Stimulated activated effector memory CD8-positive, alpha-beta T cell treated with anti-CD3 and anti-CD28 coated beads, Interleukin-12 subunit alpha, Interleukin-12 subunit beta, amount 100 ng/mL, for 72 hours (primary cell): Measurements from ENCODE around the gene UBAP1L.
A peak's percentile ranks its signal among the peaks of the same experiment; 100 is the strongest.
"Not testable (repeated sequence)": the region's sequence is repeated elsewhere in the genome, so short reads cannot be mapped to it uniquely, and the experiment has no call there.

ENCODE experiments used
- ATAC-seq: fragments of 150-1000 bp; cut with Tn5 transposase; 2 replicates; pipeline ENCODE4 v1.10.0; 2021
- DNase-seq, 2 donors: peaks; one replicate each; pipeline ENCODE4 v3.0.0; 2021 to 2022; ENCODE audit warnings: low spot score in 2 of 2
- H3K27ac Mint-ChIP-seq: one replicate; pipeline ENCODE4 v1.8.0; 2022; ENCODE audit warnings: mild to moderate bottlenecking, mixed read lengths
- H3K36me3 Mint-ChIP-seq: one replicate; pipeline ENCODE4 v1.8.0; 2022; ENCODE audit warnings: mild to moderate bottlenecking, mixed read lengths
- H3K4me1 Mint-ChIP-seq: one replicate; pipeline ENCODE4 v1.8.0; 2022; ENCODE audit warnings: mixed read lengths
- H3K4me3 Mint-ChIP-seq: one replicate; pipeline ENCODE4 v1.8.0; 2022; ENCODE audit warnings: mild to moderate bottlenecking, mixed read lengths
- H3K9me3 Mint-ChIP-seq: one replicate; pipeline ENCODE4 v1.8.0; 2022; ENCODE audit warnings: mixed read lengths

UBAP1L gene

GRCh38 chr15:65054333-65055200 lies 60.4 kb downstream of the UBAP1L start:
- Mint-ChIP-seq H3K27ac (no peak overlapping the region), H3K4me1 (peaks cover 12% of the 10 kb centered on the region)
- peak; percentile 49 for ATAC-seq

GRCh38 chr15:65052956-65053355 lies 62.0 kb downstream of the UBAP1L start:
- Mint-ChIP-seq H3K27ac (no peak overlapping the region), H3K4me1 (peaks cover 17% of the 10 kb centered on the region), H3K9me3 (no peaks in the 10 kb centered on the region), H3K36me3 (no peaks in the 10 kb centered on the region), H3K4me3 (no peak overlapping the region)
- no peak for ATAC-seq
- no peak for DNase-seq

More at GRCh38 chr15:65054333-65055200, 60.4 kb downstream of the UBAP1L start:
- Mint-ChIP-seq H3K4me3 (no peak overlapping the region), H3K9me3 (no peaks in the 10 kb centered on the region), H3K36me3 (no peaks in the 10 kb centered on the region)
- DNase-seq, result peak; percentile 37 to 74

GRCh38 chr15:65051266-65051665 lies 63.7 kb downstream of the UBAP1L start:
- Mint-ChIP-seq H3K9me3 (no peaks in the 10 kb centered on the region), H3K4me3 (no peak overlapping the region), H3K4me1 (peaks cover 17% of the 10 kb centered on the region), H3K27ac (no peak overlapping the region), H3K36me3 (no peaks in the 10 kb centered on the region)
- no peak for ATAC-seq
- DNase-seq, result no peak

- Mint-ChIP-seq H3K36me3 (no peaks in the 10 kb centered on the region), H3K4me3 (no peak overlapping the region), H3K9me3 (no peaks in the 10 kb centered on the region), H3K4me1 (peaks cover 12% of the 10 kb centered on the region), H3K27ac (no peak overlapping the region)
- no peak for ATAC-seq
- no peak for DNase-seq
These were observed 64.7 kb downstream of the UBAP1L start for GRCh38 chr15:65050270-65050669.

- Mint-ChIP-seq H3K9me3 (no peaks in the 10 kb centered on the region), H3K36me3 (no peaks in the 10 kb centered on the region), H3K4me1 (peaks cover 12% of the 10 kb centered on the region), H3K27ac (peak overlapping the region; percentile 63), H3K4me3 (peak overlapping the region; percentile 54)
- ATAC-seq, result peak; percentile 96
- DNase-seq, result peak; percentile 77 to 88
These were observed 65.6 kb downstream of the UBAP1L start for GRCh38 chr15:65049418-65049840.

GRCh38 chr15:65048241-65048640 lies 66.8 kb downstream of the UBAP1L start:
- Mint-ChIP-seq H3K4me1 (peaks cover 12% of the 10 kb centered on the region), H3K36me3 (no peaks in the 10 kb centered on the region), H3K27ac (no peak overlapping the region), H3K4me3 (no peak overlapping the region), H3K9me3 (no peaks in the 10 kb centered on the region)
- no peak for DNase-seq
- no peak for ATAC-seq

- Mint-ChIP-seq H3K4me3 (no peak within 1 kb of the TSS), H3K36me3 (no peaks in the 10 kb centered on the region), H3K4me1 (peaks cover 8% of the 10 kb centered on the region), H3K27ac (no peak within 1 kb of the TSS), H3K9me3 (no peaks in the 10 kb centered on the region)
- ATAC-seq, result no peak
- no peak for DNase-seq
These were observed 70.1 kb downstream of the UBAP1L start, which contains the start of gene SLC51B for GRCh38 chr15:65044724-65045481. TSS of gene SLC51B (plus strand) at chr15:65045387. CDS start at chr15:65050005, 4,618 bp downstream.

GRCh38 chr15:65044218-65044617 lies 70.8 kb downstream of the UBAP1L start:
- H3K9me3 Mint-ChIP-seq, H3K36me3 Mint-ChIP-seq, H3K4me3 Mint-ChIP-seq, H3K4me1 Mint-ChIP-seq, DNase-seq, H3K27ac Mint-ChIP-seq: not testable (repeated sequence)
- ATAC-seq, result peak; percentile 73

- H3K36me3 Mint-ChIP-seq, result no peaks in the 10 kb centered on the region
- H3K4me3 Mint-ChIP-seq, result no peak overlapping the region
- DNase-seq, result no peak
- H3K9me3 Mint-ChIP-seq, result no peaks in the 10 kb centered on the region
- no peak overlapping the region for H3K27ac Mint-ChIP-seq
- ATAC-seq, result no peak
- no peaks in the 10 kb centered on the region for H3K4me1 Mint-ChIP-seq
These were observed 72.1 kb downstream of the UBAP1L start for GRCh38 chr15:65042776-65043327.
